SH-SY5Y (cell line): ENCODE data around the gene GBX1.

Experiments
- GATA2 ChIP-seq: IDR thresholded peaks from 2 replicates; pipeline ENCODE4 v1.6.1; 2011; ENCODE audit warnings: mild to moderate bottlenecking, low read depth, low read length
- GATA3 ChIP-seq: IDR thresholded peaks from 2 replicates; pipeline ENCODE4 v1.6.1; 2011; ENCODE audit warnings: low read depth, mild to moderate bottlenecking, low read length, moderate library complexity

DNA sequence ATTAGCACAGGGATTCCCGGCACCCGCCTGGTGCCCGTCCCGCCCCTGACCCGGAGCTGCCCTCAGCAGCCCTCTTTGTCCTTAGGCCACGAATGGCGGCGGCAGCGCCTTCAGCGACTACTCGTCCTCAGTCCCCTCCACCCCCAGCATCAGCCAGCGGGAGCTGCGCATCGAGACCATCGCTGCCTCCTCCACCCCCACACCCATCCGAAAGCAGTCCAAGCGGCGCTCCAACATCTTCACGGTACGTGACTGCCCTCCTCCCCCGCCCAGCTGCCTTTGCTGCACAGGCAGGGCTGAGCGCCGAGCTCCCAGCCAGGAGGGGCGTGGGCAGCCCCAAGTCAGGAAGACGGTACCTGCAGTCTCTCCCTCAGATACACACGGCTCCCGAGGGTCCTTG, 47.6 kb downstream of the GBX1 start:
- TF ChIP-seq GATA2 (no peak), GATA3 (no peak)
